ENCODE measurements around the gene ITGB7. TPM values are rescaled to one million over a fixed set of nuclear protein-coding genes. Genes with fewer than 3 reads are reported as not detected.

Gene ITGB7
- total RNA-seq, 1 experiment from 2014 or later = 0.98 TPM

DNA sequence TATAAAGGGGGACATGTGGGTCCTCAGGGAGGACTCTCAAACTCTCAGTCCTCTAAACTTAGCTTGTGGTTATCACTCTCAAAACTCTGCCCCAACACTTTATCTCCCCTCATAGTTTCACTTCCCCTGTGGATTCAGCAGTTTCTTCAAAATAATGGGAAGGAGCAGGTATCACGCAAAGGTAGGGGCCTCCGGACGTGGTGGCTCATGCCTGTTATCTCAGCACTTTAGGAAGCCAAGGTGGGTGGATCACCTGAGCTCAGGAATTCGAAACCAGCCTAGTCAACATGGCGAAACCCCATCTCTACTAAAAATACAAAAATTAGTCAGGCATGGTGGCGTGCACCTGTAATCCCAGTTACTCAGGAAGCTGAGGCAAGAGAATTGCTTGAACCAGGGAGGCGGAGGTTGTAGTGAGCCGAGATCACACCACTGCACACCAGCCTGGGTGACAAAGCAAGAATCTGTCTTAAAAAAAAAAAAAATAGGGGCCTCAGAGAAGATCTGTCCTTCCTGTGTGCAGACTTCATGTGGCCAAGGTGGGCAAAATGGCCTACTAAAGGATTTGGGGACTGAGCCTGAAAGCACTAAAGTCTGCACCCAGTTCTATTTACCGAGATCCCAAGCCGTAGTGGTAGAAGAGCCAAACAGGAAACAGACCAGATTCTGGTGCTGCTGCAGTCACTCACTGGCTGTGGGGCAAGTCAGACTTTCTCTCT lies 6.4 kb downstream of the ITGB7 start:
- Histone ChIP-seq H3K27ac (ENCODE audit: low read length) (no peak overlapping the region), H3K9me3 (ENCODE audit: control insufficient read depth, insufficient read depth, low read depth, low read length) (no peaks in the 10 kb centered on the region), H3K4me3 (ENCODE audit: low read depth in 2 of 2, low read length in 2 of 2) (no peak overlapping the region), H3K36me3 (ENCODE audit: control insufficient read depth, insufficient read depth, low read length) (no peaks in the 10 kb centered on the region), H3K4me1 (ENCODE audit: control insufficient read depth, insufficient read depth, low read length) (no peaks in the 10 kb centered on the region), H3K27me3 (ENCODE audit: control insufficient read depth, insufficient read depth, low read length) (no peaks in the 10 kb centered on the region)
- intact Hi-C loops (cut with micrococcal nuclease; ENCODE audit: unreplicated experiment) (no loop called here), in situ Hi-C loops (cut with HindIII; ENCODE audit: low pct_unique_long_range_greater_than_20kb, low sequenced_read_pairs) (no loop called here)
- TF ChIP-seq SIN3A (IDR thresholded peaks at IDR 0.05; ENCODE audit: borderline replicate concordance, insufficient read depth, low read depth, low read length) (no peak), POLR2AphosphoS5 (IDR thresholded peaks at IDR 0.05; ENCODE audit: low read depth, low read length) (no peak), TCF7L2 (IDR thresholded peaks at IDR 0.05; ENCODE audit: low read depth, low read length) (no peak)
- TF ChIP-seq, protein P1, sequence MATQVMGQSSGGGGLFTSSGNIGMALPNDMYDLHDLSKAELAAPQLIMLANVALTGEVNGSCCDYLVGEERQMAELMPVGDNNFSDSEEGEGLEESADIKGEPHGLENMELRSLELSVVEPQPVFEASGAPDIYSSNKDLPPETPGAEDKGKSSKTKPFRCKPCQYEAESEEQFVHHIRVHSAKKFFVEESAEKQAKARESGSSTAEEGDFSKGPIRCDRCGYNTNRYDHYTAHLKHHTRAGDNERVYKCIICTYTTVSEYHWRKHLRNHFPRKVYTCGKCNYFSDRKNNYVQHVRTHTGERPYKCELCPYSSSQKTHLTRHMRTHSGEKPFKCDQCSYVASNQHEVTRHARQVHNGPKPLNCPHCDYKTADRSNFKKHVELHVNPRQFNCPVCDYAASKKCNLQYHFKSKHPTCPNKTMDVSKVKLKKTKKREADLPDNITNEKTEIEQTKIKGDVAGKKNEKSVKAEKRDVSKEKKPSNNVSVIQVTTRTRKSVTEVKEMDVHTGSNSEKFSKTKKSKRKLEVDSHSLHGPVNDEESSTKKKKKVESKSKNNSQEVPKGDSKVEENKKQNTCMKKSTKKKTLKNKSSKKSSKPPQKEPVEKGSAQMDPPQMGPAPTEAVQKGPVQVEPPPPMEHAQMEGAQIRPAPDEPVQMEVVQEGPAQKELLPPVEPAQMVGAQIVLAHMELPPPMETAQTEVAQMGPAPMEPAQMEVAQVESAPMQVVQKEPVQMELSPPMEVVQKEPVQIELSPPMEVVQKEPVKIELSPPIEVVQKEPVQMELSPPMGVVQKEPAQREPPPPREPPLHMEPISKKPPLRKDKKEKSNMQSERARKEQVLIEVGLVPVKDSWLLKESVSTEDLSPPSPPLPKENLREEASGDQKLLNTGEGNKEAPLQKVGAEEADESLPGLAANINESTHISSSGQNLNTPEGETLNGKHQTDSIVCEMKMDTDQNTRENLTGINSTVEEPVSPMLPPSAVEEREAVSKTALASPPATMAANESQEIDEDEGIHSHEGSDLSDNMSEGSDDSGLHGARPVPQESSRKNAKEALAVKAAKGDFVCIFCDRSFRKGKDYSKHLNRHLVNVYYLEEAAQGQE (IDR thresholded peaks at IDR 0.05; ENCODE audit: insufficient read depth in 1 of 2, low read depth in 2 of 2, low read length in 1 of 2) = no peak
- TF ChIP-seq, protein P2, sequence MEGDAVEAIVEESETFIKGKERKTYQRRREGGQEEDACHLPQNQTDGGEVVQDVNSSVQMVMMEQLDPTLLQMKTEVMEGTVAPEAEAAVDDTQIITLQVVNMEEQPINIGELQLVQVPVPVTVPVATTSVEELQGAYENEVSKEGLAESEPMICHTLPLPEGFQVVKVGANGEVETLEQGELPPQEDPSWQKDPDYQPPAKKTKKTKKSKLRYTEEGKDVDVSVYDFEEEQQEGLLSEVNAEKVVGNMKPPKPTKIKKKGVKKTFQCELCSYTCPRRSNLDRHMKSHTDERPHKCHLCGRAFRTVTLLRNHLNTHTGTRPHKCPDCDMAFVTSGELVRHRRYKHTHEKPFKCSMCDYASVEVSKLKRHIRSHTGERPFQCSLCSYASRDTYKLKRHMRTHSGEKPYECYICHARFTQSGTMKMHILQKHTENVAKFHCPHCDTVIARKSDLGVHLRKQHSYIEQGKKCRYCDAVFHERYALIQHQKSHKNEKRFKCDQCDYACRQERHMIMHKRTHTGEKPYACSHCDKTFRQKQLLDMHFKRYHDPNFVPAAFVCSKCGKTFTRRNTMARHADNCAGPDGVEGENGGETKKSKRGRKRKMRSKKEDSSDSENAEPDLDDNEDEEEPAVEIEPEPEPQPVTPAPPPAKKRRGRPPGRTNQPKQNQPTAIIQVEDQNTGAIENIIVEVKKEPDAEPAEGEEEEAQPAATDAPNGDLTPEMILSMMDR (IDR thresholded peaks at IDR 0.05) = no peak
- BruUV-seq (replicated peaks) = no TSS peak
- ChIA-PET POLR2A (no interaction called here), CTCF (no interaction called here)
- ATAC-seq (no peak), DNase-seq (ENCODE audit: low read depth, low spot score) (no peak)

DNA sequence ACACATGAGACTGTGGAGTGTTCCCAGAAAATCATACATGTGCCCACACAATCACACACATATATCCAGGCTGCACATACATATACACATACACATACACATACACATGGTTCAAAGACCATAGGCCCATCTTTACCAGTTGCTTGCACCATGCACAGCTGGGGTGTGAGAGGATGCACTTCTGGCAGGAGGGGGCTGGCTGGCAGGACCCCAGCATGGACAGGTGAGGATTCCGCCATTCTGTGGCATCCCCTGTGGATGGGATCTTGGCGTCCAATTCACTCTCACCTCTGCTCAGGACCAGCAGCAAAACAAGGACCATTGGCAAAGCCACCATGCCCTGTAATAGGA lies 7.0 kb downstream of the ITGB7 start:
- CTCF ChIA-PET = interaction anchor here (0.7 kb wide), 1 partner anchor 91 kb away, joined by 3 read pairs; no protein-coding TSS in a partner anchor
- no peak overlapping the region for H3K4me3 ChIP-seq (ENCODE audit: low read depth in 2 of 2, low read length in 2 of 2)
- POLR2A ChIA-PET = no interaction called here
- intact Hi-C loops (cut with micrococcal nuclease; ENCODE audit: unreplicated experiment) = no loop called here
- H3K4me1 ChIP-seq (ENCODE audit: control insufficient read depth, insufficient read depth, low read length) = no peaks in the 10 kb centered on the region
- H3K36me3 ChIP-seq (ENCODE audit: control insufficient read depth, insufficient read depth, low read length) = no peaks in the 10 kb centered on the region
- TF ChIP-seq SIN3A (IDR thresholded peaks at IDR 0.05; ENCODE audit: borderline replicate concordance, insufficient read depth, low read depth, low read length) (no peak), POLR2AphosphoS5 (IDR thresholded peaks at IDR 0.05; ENCODE audit: low read depth, low read length) (no peak), TCF7L2 (IDR thresholded peaks at IDR 0.05; ENCODE audit: low read depth, low read length) (no peak)
- TF ChIP-seq, protein P1 (IDR thresholded peaks at IDR 0.05; ENCODE audit: insufficient read depth in 1 of 2, low read depth in 2 of 2, low read length in 1 of 2) = no peak
- TF ChIP-seq, protein P2 (IDR thresholded peaks at IDR 0.05) = no peak
- DNase-seq (ENCODE audit: low read depth, low spot score) (no peak), ATAC-seq (no peak)
- no peak overlapping the region for H3K27ac ChIP-seq (ENCODE audit: low read length)
- no peaks in the 10 kb centered on the region for H3K27me3 ChIP-seq (ENCODE audit: control insufficient read depth, insufficient read depth, low read length)
- H3K9me3 ChIP-seq (ENCODE audit: control insufficient read depth, insufficient read depth, low read depth, low read length) = no peaks in the 10 kb centered on the region
- no TSS peak for BruUV-seq (replicated peaks)
- in situ Hi-C loops (cut with HindIII; ENCODE audit: low pct_unique_long_range_greater_than_20kb, low sequenced_read_pairs) = no loop called here

All from Panc1 (cell line).